GM23338 (cell line): ENCODE data around the gene OPRD1. TPM values are rescaled to one million over a fixed set of nuclear protein-coding genes. Genes with fewer than 3 reads are reported as not detected.

Experiments used
- ATAC-seq: fragments of 200-7000 bp; cut with Tn5 transposase; 3 replicates; pipeline ENCODE4 v1.9.1; 2020
- DNase-seq: peaks from one replicate; pipeline ENCODE4 v3.0.0-alpha.2; 2015; ENCODE audit warnings: low spot score
- H2AFZ ChIP-seq: fragments of 200-600 bp; sonication (generic); 2 replicates; pipeline ENCODE4 v1.8.0; 2016; ENCODE audit warnings: antibody characterized with exemption, mild to moderate bottlenecking, moderate library complexity
- H3F3A ChIP-seq: fragments of 200-600 bp; sonication (generic); replicated peaks from 2 replicates; pipeline ENCODE4 v1.8.0; 2017; ENCODE audit warnings: antibody characterized with exemption, mixed run types, low read depth
- H3K27ac ChIP-seq: fragments of 200-600 bp; sonication (generic); 2 replicates; pipeline ENCODE4 v1.6.1; 2016; ENCODE audit warnings: low read depth
- H3K27me3 ChIP-seq: fragments of 200-600 bp; sonication (generic); 2 replicates; pipeline ENCODE4 v1.8.0; 2016; ENCODE audit warnings: mild to moderate bottlenecking, mixed run types, moderate library complexity; ENCODE audit not compliant: insufficient read depth
- H3K36me3 ChIP-seq: fragments of 200-600 bp; sonication (generic); 2 replicates; pipeline ENCODE4 v1.8.0; 2016; ENCODE audit warnings: mild to moderate bottlenecking; ENCODE audit not compliant: insufficient read depth
- H3K4me1 ChIP-seq: fragments of 200-600 bp; sonication (generic); 2 replicates; pipeline ENCODE4 v1.8.0; 2016; ENCODE audit warnings: mild to moderate bottlenecking, moderate library complexity; ENCODE audit not compliant: insufficient read depth
- H3K4me2 ChIP-seq: fragments of 200-600 bp; sonication (generic); 2 replicates; pipeline ENCODE4 v1.7.1; 2017; ENCODE audit warnings: mixed run types
- H3K4me3 ChIP-seq: fragments of 200-600 bp; sonication (generic); 2 replicates; pipeline ENCODE4 v1.6.1; 2016; ENCODE audit warnings: mixed run types
- H3K79me2 ChIP-seq: fragments of 200-600 bp; sonication (generic); replicated peaks from 2 replicates; pipeline ENCODE4 v1.8.0; 2017; ENCODE audit warnings: mild to moderate bottlenecking; ENCODE audit not compliant: insufficient read depth
- H3K9me2 ChIP-seq: fragments of 200-600 bp; sonication (generic); 2 replicates; pipeline ENCODE4 v1.8.0; 2017; ENCODE audit not compliant: insufficient read depth
- H4K20me1 ChIP-seq: fragments of 200-600 bp; sonication (generic); replicated peaks from 2 replicates; pipeline ENCODE4 v1.8.0; 2017; ENCODE audit warnings: mild to moderate bottlenecking; ENCODE audit not compliant: insufficient read depth
- H3K27ac Mint-ChIP-seq: 2 replicates; pipeline ENCODE4 v1.8.0; 2020; ENCODE audit warnings: inconsistent platforms, mild to moderate bottlenecking, moderate library complexity, mixed read lengths
- H3K27me3 Mint-ChIP-seq: 3 replicates; pipeline ENCODE4 v1.8.0; 2022; ENCODE audit warnings: low read depth, mild to moderate bottlenecking, moderate library complexity, mixed read lengths, inconsistent platforms; ENCODE audit not compliant: insufficient read depth, poor library complexity
- H3K36me3 Mint-ChIP-seq: 3 replicates; pipeline ENCODE4 v1.8.0; 2021; ENCODE audit warnings: low read depth, mild to moderate bottlenecking, inconsistent platforms, moderate library complexity, mixed read lengths
- H3K4me1 Mint-ChIP-seq: 3 replicates; pipeline ENCODE4 v1.8.0; 2020; ENCODE audit warnings: mild to moderate bottlenecking, inconsistent platforms, mixed read lengths
- H3K4me3 Mint-ChIP-seq: 3 replicates; pipeline ENCODE4 v1.8.0; 2021; ENCODE audit warnings: moderate library complexity, mild to moderate bottlenecking, inconsistent platforms, mixed read lengths
- H3K9me3 Mint-ChIP-seq: 3 replicates; pipeline ENCODE4 v1.8.0; 2020; ENCODE audit warnings: moderate library complexity, mild to moderate bottlenecking, inconsistent platforms, mixed read lengths
- CREB1 ChIP-seq: fragments of 250-450 bp; sonication (Bioruptor Pico); IDR thresholded peaks from 2 replicates; pipeline ENCODE4 v1.5.0; 2020; ENCODE audit warnings: low read depth, mild to moderate bottlenecking, moderate library complexity
- CTCF ChIP-seq, 2 experiments: fragments of 200-600 bp in 1 of 2; sonication (generic) in 1 of 2; conservative IDR thresholded peaks; 2 replicates each; pipeline versions ENCODE4 v1.5.1 to v1.6.1; 2016 to 2017; ENCODE audit warnings: antibody characterized with exemption in 2 of 2, low read depth in 2 of 2, mild to moderate bottlenecking in 2 of 2, moderate library complexity in 1 of 2
- ETS1 ChIP-seq: IDR thresholded peaks from 2 replicates; pipeline ENCODE4 v1.6.1; 2016; ENCODE audit warnings: antibody characterized with exemption
- EZH2 ChIP-seq: fragments of 200-600 bp; sonication (generic); IDR thresholded peaks from one replicate; pipeline ENCODE4 v1.8.0; 2017; ENCODE audit warnings: antibody characterized with exemption, mild to moderate bottlenecking, low read depth; ENCODE audit not compliant: unreplicated experiment
- EZH2phosphoT487 ChIP-seq: fragments of 200-600 bp; sonication (generic); IDR thresholded peaks from one replicate; pipeline ENCODE4 v1.8.1; 2018; ENCODE audit warnings: antibody characterized with exemption; ENCODE audit not compliant: unreplicated experiment
- JUNB ChIP-seq: IDR thresholded peaks from one replicate; pipeline ENCODE4 v1.6.1; 2016; ENCODE audit warnings: antibody characterized with exemption; ENCODE audit not compliant: unreplicated experiment
- NANOG ChIP-seq: IDR thresholded peaks from 2 replicates; pipeline ENCODE4 v1.6.1; 2016; ENCODE audit warnings: antibody characterized with exemption, borderline replicate concordance
- POLR2AphosphoS5 ChIP-seq: IDR thresholded peaks from 2 replicates; pipeline ENCODE4 v1.6.1; 2016; ENCODE audit warnings: antibody characterized with exemption, low read depth
- REST ChIP-seq: IDR thresholded peaks from one replicate; pipeline ENCODE4 v1.6.1; 2018; ENCODE audit warnings: antibody characterized with exemption; ENCODE audit not compliant: unreplicated experiment
- STAT1 ChIP-seq: IDR thresholded peaks from one replicate; pipeline ENCODE4 v1.6.1; 2016; ENCODE audit warnings: antibody characterized with exemption; ENCODE audit not compliant: unreplicated experiment
- ZNF114 ChIP-seq: fragments of 250-450 bp; sonication (Bioruptor Pico); IDR thresholded peaks from 2 replicates; pipeline ENCODE4 v1.5.0; 2020; ENCODE audit warnings: mild to moderate bottlenecking, moderate library complexity
- ZNF462 ChIP-seq: fragments of 250-450 bp; sonication (Bioruptor Pico); IDR thresholded peaks from 2 replicates; pipeline ENCODE4 v1.5.0; 2020; ENCODE audit warnings: mild to moderate bottlenecking, moderate library complexity
- polyA plus RNA-seq: library from polyadenylated mRNA; unstranded; fragments of >200 nt; fragmentation: Nextera tagmentation; extraction: Ambion mirVana; gene quantifications from 2 replicates; pipeline ENCODE4 v1.2.1, GENCODE V29; 2016
- total RNA-seq: library from RNA; depleted of rRNA; stranded (reverse); fragments of >200 nt; shearing (Covaris generic); gene quantifications from 2 replicates; pipeline ENCODE4 v1.2.3, GENCODE V29; 2014

OPRD1 gene
- total and polyA plus RNA-seq, 2 experiments from 2014 or later: 0.55 to 2.3 TPM

GRCh38 chr1:28813931-28814465 is 2.0 kb downstream of the OPRD1 start:
- no peak overlapping the region for H3K27ac Mint-ChIP-seq
- H3K36me3 ChIP-seq: no peaks in the 10 kb centered on the region
- no peaks in the 10 kb centered on the region for H3K79me2 ChIP-seq
- H3K9me2 ChIP-seq: no peaks in the 10 kb centered on the region
- peaks cover 4% of the 10 kb centered on the region for H3K4me1 ChIP-seq
- peaks cover 15% of the 10 kb centered on the region for H3F3A ChIP-seq
- H3K4me1 Mint-ChIP-seq: peaks cover 15% of the 10 kb centered on the region
- no peak for ATAC-seq
- no peak overlapping the region for H3K27ac ChIP-seq
- H3K27me3 ChIP-seq: peaks cover 42% of the 10 kb centered on the region
- DNase-seq: no peak
- no peak overlapping the region for H3K4me3 ChIP-seq
- H3K4me3 Mint-ChIP-seq: no peak overlapping the region
- H3K27me3 Mint-ChIP-seq: peaks cover 37% of the 10 kb centered on the region
- H2AFZ ChIP-seq: no peak overlapping the region
- no peak overlapping the region for H3K4me2 ChIP-seq
- no peaks in the 10 kb centered on the region for H3K36me3 Mint-ChIP-seq
- H4K20me1 ChIP-seq: no peaks in the 10 kb centered on the region
- peaks cover 3% of the 10 kb centered on the region; the same call in 1 of the 3 replicates for H3K9me3 Mint-ChIP-seq
- TF ChIP-seq EZH2phosphoT487 (no peak), JUNB (no peak), EZH2 (no peak), REST (no peak), ETS1 (no peak), CREB1 (CRISPR knock-in tag) (no peak), STAT1 (no peak), CTCF (conservative IDR thresholded peaks at IDR 0.05; ENCODE audit: low read depth in 2 of 2) (no peak), ZNF462 (CRISPR knock-in tag) (no peak), NANOG (no peak), ZNF114 (no peak), POLR2AphosphoS5 (no peak)
